ENCODE measurements around the gene ATP13A2. TPM values are rescaled to one million over a fixed set of nuclear protein-coding genes. Genes with fewer than 3 reads are reported as not detected.

Gene ATP13A2
- total and polyA plus RNA-seq, 10 donors, result 13.7 to 83.9 (median 55.5) TPM

DNA sequence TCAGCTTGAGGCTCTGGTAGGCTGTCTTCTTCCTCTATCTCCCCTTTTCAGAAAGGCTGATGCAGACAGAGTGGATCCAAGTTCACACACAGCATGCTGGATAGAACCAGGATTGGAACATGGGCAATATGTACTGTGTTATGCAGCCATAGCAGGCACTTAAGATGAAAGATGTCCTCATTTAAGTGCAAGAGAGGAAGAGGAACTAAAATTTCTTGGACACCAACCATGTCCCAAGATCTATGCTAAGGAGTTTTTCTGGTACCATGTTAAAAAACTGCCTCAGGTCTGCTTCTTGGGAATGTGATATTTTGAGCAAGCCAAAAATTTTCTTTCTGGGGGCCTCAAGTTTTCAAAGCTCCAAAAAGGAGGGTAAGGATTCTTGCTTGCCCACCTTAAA is 40.9 kb upstream of the ATP13A2 start:
- no peaks in the 10 kb centered on the region for H3K27me3 ChIP-seq (replicated peaks in 1 of 7)
- DNase-seq, result no peak
- intact Hi-C loops (cut with DNase I; ENCODE audit: low total_unique reads), result no loop called here
- H3K4me1 ChIP-seq, result peaks cover 5 to 55% (median 31%) of the 10 kb centered on the region in 6 donors
- H3K4me3 ChIP-seq, result peak overlapping the region in 7 of 8 donors; percentile 69 to 90 (median 85)
- TF ChIP-seq POLR2A (IDR thresholded peaks at IDR 0.05) (no peak), POLR2AphosphoS5 (IDR thresholded peaks at IDR 0.05) (no peak)
- TF ChIP-seq, protein P1, sequence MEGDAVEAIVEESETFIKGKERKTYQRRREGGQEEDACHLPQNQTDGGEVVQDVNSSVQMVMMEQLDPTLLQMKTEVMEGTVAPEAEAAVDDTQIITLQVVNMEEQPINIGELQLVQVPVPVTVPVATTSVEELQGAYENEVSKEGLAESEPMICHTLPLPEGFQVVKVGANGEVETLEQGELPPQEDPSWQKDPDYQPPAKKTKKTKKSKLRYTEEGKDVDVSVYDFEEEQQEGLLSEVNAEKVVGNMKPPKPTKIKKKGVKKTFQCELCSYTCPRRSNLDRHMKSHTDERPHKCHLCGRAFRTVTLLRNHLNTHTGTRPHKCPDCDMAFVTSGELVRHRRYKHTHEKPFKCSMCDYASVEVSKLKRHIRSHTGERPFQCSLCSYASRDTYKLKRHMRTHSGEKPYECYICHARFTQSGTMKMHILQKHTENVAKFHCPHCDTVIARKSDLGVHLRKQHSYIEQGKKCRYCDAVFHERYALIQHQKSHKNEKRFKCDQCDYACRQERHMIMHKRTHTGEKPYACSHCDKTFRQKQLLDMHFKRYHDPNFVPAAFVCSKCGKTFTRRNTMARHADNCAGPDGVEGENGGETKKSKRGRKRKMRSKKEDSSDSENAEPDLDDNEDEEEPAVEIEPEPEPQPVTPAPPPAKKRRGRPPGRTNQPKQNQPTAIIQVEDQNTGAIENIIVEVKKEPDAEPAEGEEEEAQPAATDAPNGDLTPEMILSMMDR (IDR thresholded peaks at IDR 0.05 in 8 of 11, conservative IDR thresholded peaks at IDR 0.05 in 3 of 11), result no peak
- no peaks in the 10 kb centered on the region for H3K9me3 ChIP-seq
- H3K36me3 ChIP-seq, result peaks cover 0 to 42% (median 20%) of the 10 kb centered on the region in 6 donors
- H3K27ac ChIP-seq, result peak overlapping the region in 6 of 8 donors; percentile 89 to 94 (median 92)

DNA sequence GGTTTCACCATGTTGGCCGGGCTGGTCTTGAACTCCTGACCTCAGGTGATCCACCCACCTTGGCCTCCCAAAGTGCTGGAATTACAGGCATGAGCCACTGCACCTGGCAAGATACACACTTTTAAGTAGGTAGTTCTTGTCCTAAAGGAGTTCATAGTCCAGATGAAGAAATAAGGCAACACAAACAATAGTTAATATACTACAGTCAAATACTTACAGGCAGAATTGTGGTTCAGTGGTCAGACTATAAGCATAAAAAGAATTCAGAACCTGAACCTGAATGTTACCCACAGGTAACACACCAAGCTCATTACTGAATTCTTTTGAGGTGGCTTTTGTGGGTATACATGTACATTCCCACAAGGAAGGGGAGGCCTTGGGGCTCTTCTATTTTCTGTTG is 40.3 kb upstream of the ATP13A2 start:
- intact Hi-C loops (cut with DNase I; ENCODE audit: low total_unique reads), result no loop called here
- Histone ChIP-seq H3K4me3 (no peak overlapping the region), H3K9me3 (no peaks in the 10 kb centered on the region), H3K36me3 (peaks cover 0 to 48% (median 20%) of the 10 kb centered on the region in 6 donors), H3K27me3 (replicated peaks in 1 of 7) (no peaks in the 10 kb centered on the region), H3K4me1 (peaks cover 5 to 62% (median 31%) of the 10 kb centered on the region in 6 donors), H3K27ac (no peak overlapping the region)
- DNase-seq, result no peak
- whole genome bisulfite sequencing, 5 donors, result 67 to 97% (median 80%) methylated on average over 1 of the region's 1 CpG
- no peak for TF ChIP-seq POLR2AphosphoS5 (IDR thresholded peaks at IDR 0.05)

DNA sequence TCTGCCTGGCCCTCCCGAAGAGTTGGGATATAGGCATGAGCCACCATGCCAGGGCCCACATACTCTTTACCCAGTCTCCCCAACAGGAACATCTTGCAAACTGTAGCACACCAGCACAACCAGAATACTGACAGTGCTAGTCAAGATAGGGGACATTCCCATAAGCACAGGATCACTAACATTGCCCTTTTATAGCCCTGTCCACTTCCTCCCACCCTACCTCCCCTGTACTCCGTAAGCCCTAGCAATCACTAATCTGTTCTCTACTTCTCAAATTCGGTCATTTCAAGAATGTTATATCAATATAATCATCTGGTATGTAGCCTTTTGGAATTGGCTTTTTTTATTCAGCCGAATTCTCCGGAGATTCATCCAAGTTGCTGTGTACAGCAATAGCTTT is 36.2 kb upstream of the ATP13A2 start:
- 88 to 92% (median 89%) methylated on average over 5 of the region's 5 CpGs for WGBS, 5 donors
- intact Hi-C loops (cut with DNase I; ENCODE audit: low total_unique reads), result loop anchor here (5.0 kb wide), 1 partner anchor 96 kb away; no protein-coding TSS in a partner anchor
- Histone ChIP-seq H3K27me3 (replicated peaks in 1 of 7) (no peaks in the 10 kb centered on the region), H3K9me3 (no peaks in the 10 kb centered on the region), H3K27ac (no peak overlapping the region), H3K36me3 (peaks cover 0 to 75% (median 37%) of the 10 kb centered on the region in 6 donors), H3K4me3 (no peak overlapping the region), H3K4me1 (peaks cover under 1 to 71% (median 37%) of the 10 kb centered on the region in 6 donors)
- no peak for DNase-seq
- TF ChIP-seq POLR2AphosphoS5 (IDR thresholded peaks at IDR 0.05) (no peak), POLR2A (IDR thresholded peaks at IDR 0.05) (no peak)

DNA sequence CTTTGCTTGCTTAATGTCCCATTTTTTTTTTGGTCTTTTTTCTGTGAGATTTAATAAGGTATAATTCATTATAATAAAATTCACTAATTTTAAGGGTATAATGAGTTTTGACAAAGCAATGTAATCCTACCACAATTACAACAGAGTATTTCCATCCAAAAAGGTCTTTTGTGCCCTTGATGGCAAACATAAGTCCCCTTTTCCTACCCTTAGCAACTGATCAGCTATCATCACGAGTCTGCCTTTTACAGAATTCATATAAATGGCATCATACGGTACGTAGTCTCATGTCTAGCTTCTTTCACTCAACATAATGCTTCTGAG is 34.6 kb upstream of the ATP13A2 start:
- Histone ChIP-seq H3K4me3 (no peak overlapping the region), H3K27me3 (replicated peaks in 1 of 7) (no peaks in the 10 kb centered on the region), H3K4me1 (peaks cover 0 to 55% (median 24%) of the 10 kb centered on the region in 6 donors), H3K27ac (peak overlapping the region in 3 of 8 donors; percentile 2 to 58 (median 9)), H3K9me3 (no peaks in the 10 kb centered on the region), H3K36me3 (peaks cover 0 to 83% (median 52%) of the 10 kb centered on the region in 6 donors)
- TF ChIP-seq, protein P1 (IDR thresholded peaks at IDR 0.05 in 8 of 11, conservative IDR thresholded peaks at IDR 0.05 in 3 of 11), result peak in 3 of 11 experiments; percentile 10 to 48 (median 22)
- TF ChIP-seq POLR2A (IDR thresholded peaks at IDR 0.05), result no peak
- TF ChIP-seq POLR2AphosphoS5 (IDR thresholded peaks at IDR 0.05), result no peak
- DNase-seq, result no peak
- 65 to 83% (median 72%) methylated on average over 3 of the region's 3 CpGs for WGBS, 5 donors
- intact Hi-C loops (cut with DNase I; ENCODE audit: low total_unique reads), result loop anchor here (5.0 kb wide), 1 partner anchor 94 kb away; no protein-coding TSS in a partner anchor

DNA sequence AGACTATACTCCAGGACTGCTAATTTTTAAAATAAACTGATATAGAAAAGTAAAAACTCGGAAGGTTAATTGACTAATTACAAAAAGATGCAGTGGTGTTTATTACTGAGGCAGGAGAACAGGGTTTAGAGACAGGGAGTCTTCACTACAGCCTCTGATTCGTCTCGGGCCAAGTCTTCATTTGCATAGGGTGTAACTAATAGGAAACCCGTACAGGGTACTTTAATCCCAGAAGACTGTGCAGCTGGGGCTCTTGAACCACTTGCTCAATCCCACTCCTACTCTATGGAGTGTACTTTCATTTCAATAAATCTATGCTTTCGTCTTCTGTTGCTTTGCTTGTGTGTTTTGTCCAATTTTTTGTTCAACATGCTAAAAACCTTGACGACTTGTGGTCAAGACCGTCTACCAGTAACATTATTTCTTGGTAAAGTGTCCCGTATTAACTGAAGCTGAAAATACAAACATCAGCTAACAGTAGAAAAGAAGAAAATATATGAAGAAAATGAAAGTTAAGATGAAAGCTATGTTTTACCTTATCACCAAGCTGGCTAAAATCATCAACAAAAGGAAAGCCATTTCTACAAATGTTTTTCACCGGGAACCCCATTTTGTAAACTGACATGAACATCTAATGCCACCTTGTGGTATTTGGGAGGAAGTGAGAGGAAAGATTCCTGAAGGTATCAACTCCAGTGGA is 34.1 kb upstream of the ATP13A2 start:
- 34 to 54% (median 47%) methylated on average over 9 of the region's 9 CpGs for WGBS, 5 donors
- Histone ChIP-seq H3K27me3 (replicated peaks in 1 of 7) (no peaks in the 10 kb centered on the region), H3K4me1 (peaks cover 0 to 50% (median 19%) of the 10 kb centered on the region in 6 donors), H3K36me3 (peaks cover 0 to 83% (median 54%) of the 10 kb centered on the region in 6 donors), H3K4me3 (peak overlapping the region in 3 of 8 donors; percentile 11 to 44 (median 18)), H3K27ac (peak overlapping the region in 5 of 8 donors; percentile 2 to 58 (median 16)), H3K9me3 (no peaks in the 10 kb centered on the region)
- intact Hi-C loops (cut with DNase I; ENCODE audit: low total_unique reads), result loop anchor here (5.0 kb wide), 1 partner anchor 93 kb away; no protein-coding TSS in a partner anchor
- TF ChIP-seq POLR2A (IDR thresholded peaks at IDR 0.05) (no peak), POLR2AphosphoS5 (IDR thresholded peaks at IDR 0.05) (no peak)
- TF ChIP-seq, protein P1 (IDR thresholded peaks at IDR 0.05 in 8 of 11, conservative IDR thresholded peaks at IDR 0.05 in 3 of 11), result peak; percentile 52 to 81 (median 76)
- no peak for DNase-seq

All from spleen (tissue), 11 donors.